ENCODE data around the gene ATP4B. TPM values are rescaled to one million over a fixed set of nuclear protein-coding genes. Genes with fewer than 3 reads are reported as not detected.
"Not testable (repeated sequence)": the region's sequence is repeated elsewhere in the genome, so short reads cannot be mapped to it uniquely, and the experiment has no call there.

ATP4B gene
- total RNA-seq, 2 donors from 2014 or later = not detected

DNA sequence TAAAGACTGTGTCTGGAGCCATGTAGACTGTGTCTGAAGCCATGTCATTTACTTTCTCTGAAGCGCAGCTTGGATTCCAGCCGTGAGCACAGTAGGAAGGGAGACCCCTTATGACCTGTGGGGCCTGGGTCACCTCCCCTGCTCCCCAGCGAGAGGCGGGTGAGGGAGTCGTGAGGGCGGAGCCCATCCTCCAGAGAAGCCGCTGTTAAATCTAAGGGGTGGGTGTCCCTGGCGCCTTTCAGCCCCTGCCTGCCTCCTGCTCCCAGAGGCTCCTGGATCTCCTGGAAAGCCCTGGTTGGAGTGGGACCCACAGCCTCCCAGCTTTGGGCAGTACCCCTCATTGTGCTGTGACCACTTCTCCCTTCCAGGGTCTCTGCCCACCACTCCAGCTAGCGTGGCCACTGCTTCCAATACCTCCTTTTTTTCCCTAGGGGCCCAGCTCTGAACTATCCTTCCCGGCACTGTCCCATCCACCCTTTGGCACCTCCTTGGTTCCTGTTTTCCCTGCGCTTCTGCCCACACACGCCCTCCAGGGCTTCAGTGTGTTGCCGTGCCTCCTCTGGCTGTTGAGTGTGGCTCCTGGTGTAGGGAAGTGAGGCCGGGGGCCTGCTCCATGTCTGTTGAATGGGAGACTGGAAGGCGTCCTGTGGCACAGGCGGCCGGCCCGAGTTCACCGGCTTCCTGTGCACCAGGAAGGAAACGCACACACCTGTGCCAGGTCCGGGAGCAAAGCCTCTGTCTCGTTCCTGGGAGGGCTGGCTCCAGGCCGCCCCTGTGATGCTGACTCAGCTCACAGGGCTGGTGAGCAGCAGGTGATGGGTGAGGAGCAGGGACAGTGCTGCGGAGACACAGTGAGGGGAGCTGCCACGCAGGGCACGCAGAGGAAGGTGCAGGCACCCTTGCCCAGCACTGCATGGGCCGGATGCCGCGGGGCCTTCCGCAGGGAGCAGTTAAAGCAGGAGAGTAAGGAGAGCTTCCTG lies 29.4 kb downstream of the ATP4B start:
- DNase-seq (ENCODE audit: low spot score) = no peak
- no peak overlapping the region for H3K27ac ChIP-seq
- no peak overlapping the region for H3K4me3 ChIP-seq
- TF ChIP-seq, protein P1, sequence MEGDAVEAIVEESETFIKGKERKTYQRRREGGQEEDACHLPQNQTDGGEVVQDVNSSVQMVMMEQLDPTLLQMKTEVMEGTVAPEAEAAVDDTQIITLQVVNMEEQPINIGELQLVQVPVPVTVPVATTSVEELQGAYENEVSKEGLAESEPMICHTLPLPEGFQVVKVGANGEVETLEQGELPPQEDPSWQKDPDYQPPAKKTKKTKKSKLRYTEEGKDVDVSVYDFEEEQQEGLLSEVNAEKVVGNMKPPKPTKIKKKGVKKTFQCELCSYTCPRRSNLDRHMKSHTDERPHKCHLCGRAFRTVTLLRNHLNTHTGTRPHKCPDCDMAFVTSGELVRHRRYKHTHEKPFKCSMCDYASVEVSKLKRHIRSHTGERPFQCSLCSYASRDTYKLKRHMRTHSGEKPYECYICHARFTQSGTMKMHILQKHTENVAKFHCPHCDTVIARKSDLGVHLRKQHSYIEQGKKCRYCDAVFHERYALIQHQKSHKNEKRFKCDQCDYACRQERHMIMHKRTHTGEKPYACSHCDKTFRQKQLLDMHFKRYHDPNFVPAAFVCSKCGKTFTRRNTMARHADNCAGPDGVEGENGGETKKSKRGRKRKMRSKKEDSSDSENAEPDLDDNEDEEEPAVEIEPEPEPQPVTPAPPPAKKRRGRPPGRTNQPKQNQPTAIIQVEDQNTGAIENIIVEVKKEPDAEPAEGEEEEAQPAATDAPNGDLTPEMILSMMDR (IDR thresholded peaks at IDR 0.05) = no peak
- H3K36me3 ChIP-seq = peaks cover 31% of the 10 kb centered on the region
- H3K27me3 ChIP-seq = no peaks in the 10 kb centered on the region
- H3K4me1 ChIP-seq = no peaks in the 10 kb centered on the region
- no peaks in the 10 kb centered on the region for H3K9me3 ChIP-seq

DNA sequence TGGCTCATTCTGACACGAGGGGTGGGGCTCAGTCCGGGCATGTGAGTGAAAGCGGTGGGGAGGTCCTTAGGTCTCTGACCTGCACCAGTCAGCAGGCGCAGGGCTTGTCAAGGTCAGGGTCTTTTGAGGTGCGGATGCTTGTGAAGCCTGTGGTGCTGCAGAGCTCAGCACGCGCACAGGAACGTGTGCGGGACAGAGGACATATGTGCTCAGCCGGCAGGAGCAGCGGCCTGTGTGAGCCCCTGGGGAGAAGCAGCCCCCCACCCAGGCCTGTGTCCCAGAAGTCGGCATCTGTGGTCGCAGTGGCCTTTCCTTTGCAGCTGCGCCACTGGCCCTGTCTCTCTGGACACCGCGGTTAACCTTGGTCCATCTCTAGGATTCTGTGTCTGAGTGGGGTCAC lies 30.9 kb downstream of the ATP4B start:
- no peak for DNase-seq (ENCODE audit: low spot score)
- peaks cover 27% of the 10 kb centered on the region for H3K36me3 ChIP-seq

DNA sequence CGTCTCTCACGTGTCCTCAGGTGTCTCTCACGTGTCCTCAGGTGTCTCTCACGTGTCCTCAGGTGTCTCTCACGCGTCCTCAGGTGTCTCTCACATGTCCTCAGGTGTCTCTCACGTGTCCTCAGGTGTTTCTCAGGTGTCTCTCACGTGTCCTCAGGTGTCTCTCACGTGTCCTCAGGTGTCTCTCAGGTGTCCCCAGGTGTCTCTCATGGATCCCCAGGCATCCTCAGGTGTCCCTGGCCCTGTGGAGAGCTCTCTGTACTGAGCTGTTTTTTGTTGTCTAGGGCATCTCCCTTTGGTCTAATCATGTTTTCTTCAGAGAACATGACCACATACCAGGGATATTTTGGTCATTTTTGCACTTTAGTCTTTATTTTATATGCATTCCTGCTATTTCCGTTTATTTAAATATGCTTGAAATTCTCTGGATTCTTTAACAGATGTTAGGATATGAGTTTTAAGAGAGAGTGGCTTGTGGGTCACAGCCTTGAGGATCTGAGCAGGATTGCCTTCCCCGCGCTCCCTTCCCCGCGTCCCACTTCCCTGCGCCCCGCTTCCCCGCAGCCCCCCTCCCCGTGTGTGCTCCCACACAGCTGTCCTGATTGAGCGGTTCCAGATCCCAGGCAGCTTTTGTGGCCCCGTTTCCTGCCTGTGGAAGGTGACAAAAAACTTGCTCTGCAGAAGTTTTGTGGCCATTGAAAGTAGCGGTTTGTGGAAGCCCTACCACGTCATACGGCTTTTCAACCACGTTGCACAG lies 31.9 kb downstream of the ATP4B start:
- H3K36me3 ChIP-seq = peaks cover 21% of the 10 kb centered on the region
- H3K4me1 ChIP-seq = no peaks in the 10 kb centered on the region
- H3K4me3 ChIP-seq = no peak overlapping the region
- TF ChIP-seq, protein P1 (IDR thresholded peaks at IDR 0.05) = no peak
- no peaks in the 10 kb centered on the region for H3K27me3 ChIP-seq
- no peak for DNase-seq (ENCODE audit: low spot score)
- H3K9me3 ChIP-seq = no peaks in the 10 kb centered on the region
- no peak overlapping the region for H3K27ac ChIP-seq

More for the DNA sequence above, 30.9 kb downstream of the ATP4B start:
- Histone ChIP-seq H3K4me1 (no peaks in the 10 kb centered on the region), H3K4me3 (no peak overlapping the region), H3K27me3 (no peaks in the 10 kb centered on the region), H3K9me3 (no peaks in the 10 kb centered on the region), H3K27ac (no peak overlapping the region)
- TF ChIP-seq, protein P1 (IDR thresholded peaks at IDR 0.05) = no peak

DNA sequence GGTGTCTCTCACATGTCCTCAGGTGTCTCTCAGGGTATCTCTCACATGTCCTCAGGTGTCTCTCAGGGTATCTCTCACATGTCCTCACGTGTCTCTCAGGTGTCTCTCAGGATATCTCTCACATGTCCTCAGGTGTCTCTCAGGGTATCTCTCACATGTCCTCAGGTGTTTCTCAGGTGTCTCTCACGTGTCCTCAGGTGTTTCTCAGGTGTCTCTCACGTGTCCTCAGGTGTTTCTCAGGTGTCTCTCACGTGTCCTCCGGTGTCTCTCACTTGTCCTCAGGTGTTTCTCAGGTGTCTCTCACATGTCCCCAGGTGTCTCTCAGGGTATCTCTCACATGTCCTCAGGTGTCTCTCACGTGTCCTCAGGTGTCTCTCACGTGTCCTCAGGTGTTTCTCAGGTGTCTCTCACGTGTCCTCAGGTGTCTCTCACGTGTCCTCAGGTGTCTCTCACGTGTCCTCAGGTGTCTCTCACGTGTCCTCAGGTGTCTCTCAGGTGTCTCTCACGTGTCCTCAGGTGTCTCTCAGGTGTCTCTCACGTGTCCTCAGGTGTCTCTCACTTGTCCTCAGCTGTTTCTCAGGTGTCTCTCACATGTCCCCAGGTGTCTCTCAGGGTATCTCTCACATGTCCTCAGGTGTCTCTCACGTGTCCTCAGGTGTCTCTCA lies 33.2 kb downstream of the ATP4B start:
- not testable (repeated sequence) for H3K27me3 ChIP-seq; H3K9me3 ChIP-seq; H3K27ac ChIP-seq; H3K4me1 ChIP-seq; DNase-seq (ENCODE audit: low spot score); H3K4me3 ChIP-seq
- H3K36me3 ChIP-seq = peaks cover 21% of the 10 kb centered on the region

DNA sequence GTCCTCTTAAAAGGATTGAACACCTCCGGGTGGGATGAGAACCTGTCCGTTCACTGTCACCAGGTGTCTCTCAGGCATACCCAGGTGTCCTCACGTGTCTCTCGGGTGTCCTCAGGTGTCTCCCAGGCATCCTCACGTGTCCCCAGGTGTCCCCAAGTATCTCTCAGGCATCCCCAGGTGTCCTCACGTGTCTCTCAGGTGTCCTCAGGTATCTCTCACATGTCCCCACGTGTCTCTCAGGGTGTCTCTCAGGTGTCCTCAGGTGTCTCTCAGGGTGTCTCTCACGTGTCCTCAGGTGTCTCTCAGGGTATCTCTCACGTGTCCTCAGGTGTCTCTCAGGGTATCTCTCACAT lies 33.8 kb downstream of the ATP4B start:
- Histone ChIP-seq H3K9me3 (no peaks in the 10 kb centered on the region), H3K27me3 (no peaks in the 10 kb centered on the region), H3K27ac (no peak overlapping the region), H3K36me3 (peaks cover 21% of the 10 kb centered on the region), H3K4me1 (no peaks in the 10 kb centered on the region), H3K4me3 (no peak overlapping the region)
- no peak for DNase-seq (ENCODE audit: low spot score)
- TF ChIP-seq, protein P1 (IDR thresholded peaks at IDR 0.05) = no peak

All from right atrium auricular region (tissue), 2 donors.